DND-41 (cell line): Measurements from ENCODE around the gene CCZ1B.
"Not testable (repeated sequence)": the region's sequence is repeated elsewhere in the genome, so short reads cannot be mapped to it uniquely, and the experiment has no call there.

Experiments
- CTCF ChIP-seq: IDR thresholded peaks from 2 replicates; pipeline ENCODE4 v1.5.1; 2012; ENCODE audit warnings: borderline replicate concordance, low read length, moderate library complexity, mild to moderate bottlenecking; ENCODE audit not compliant: poor library complexity, severe bottlenecking; ENCODE audit errors: extremely low read depth
- EZH2 ChIP-seq: IDR thresholded peaks from 3 replicates; pipeline ENCODE4 v1.6.1; 2012; ENCODE audit warnings: borderline replicate concordance, low read depth, mild to moderate bottlenecking, moderate library complexity, low read length, inconsistent platforms; ENCODE audit not compliant: severe bottlenecking

GRCh38 chr7:6815470-6815869 is 10.6 kb downstream of the CCZ1B start:
- not testable (repeated sequence) for TF ChIP-seq EZH2, CTCF
